NCI-H1694 treated with DMSO at 0.1 percent for 48 hours (cell line): ENCODE measurements around the gene TK1.
A peak's percentile ranks its signal among the peaks of the same experiment; 100 is the strongest.

Experiments used
- DNase-seq: peaks from one replicate; lab custom pipeline; 2025; lab: John Stamatoyannopoulos, UW

TK1 gene

GRCh38 chr17:78133179-78133951, 53.5 kb downstream of the TK1 start:
- no peak for DNase-seq

- DNase-seq: no peak
Measured at GRCh38 chr17:78132767-78133178, 54.1 kb downstream of the TK1 start.

- DNase-seq: no peak
Measured at GRCh38 chr17:78132084-78132676, 54.7 kb downstream of the TK1 start.

GRCh38 chr17:78131172-78132083, 55.4 kb downstream of the TK1 start:
- DNase-seq: no peak

- no peak for DNase-seq
Measured at GRCh38 chr17:78130437-78131101, 56.3 kb downstream of the TK1 start, which contains the start of gene TMC8. TSS of gene TMC8 (plus strand) at chr17:78130771. CDS start at chr17:78131589, 818 bp downstream.

- DNase-seq: no peak
Measured at GRCh38 chr17:78130090-78130436, 56.8 kb downstream of the TK1 start.

GRCh38 chr17:78129351-78130089, 57.3 kb downstream of the TK1 start:
- DNase-seq: no peak

- DNase-seq: peak; percentile 19
Measured at GRCh38 chr17:78128551-78129350, 58.1 kb downstream of the TK1 start, which contains the start of gene TMC6. TSS of gene TMC6 (minus strand) at chr17:78128755. CDS start at chr17:78126832, 1,923 bp downstream.

GRCh38 chr17:78127888-78128550, 58.8 kb downstream of the TK1 start:
- no peak for DNase-seq

GRCh38 chr17:78127239-78127887, 59.5 kb downstream of the TK1 start:
- DNase-seq: no peak

GRCh38 chr17:78126895-78127238, 60.0 kb downstream of the TK1 start:
- DNase-seq: no peak

- DNase-seq: peak; percentile 50
Measured at GRCh38 chr17:78125976-78126894, 60.6 kb downstream of the TK1 start.

GRCh38 chr17:78125138-78125913, 61.5 kb downstream of the TK1 start:
- DNase-seq: no peak

- DNase-seq: no peak
Measured at GRCh38 chr17:78124836-78125137, 62.1 kb downstream of the TK1 start.
